ENCODE results near the gene ANKLE2. TPM values are rescaled to one million over a fixed set of nuclear protein-coding genes. Genes with fewer than 3 reads are reported as not detected.

Gene ANKLE2
- total and polyA plus RNA-seq, 2 of the 13 experiments (the other 11 are each of a cell fraction or from before 2014, with no cell fraction given), result 35.3 to 37.1 TPM

DNA sequence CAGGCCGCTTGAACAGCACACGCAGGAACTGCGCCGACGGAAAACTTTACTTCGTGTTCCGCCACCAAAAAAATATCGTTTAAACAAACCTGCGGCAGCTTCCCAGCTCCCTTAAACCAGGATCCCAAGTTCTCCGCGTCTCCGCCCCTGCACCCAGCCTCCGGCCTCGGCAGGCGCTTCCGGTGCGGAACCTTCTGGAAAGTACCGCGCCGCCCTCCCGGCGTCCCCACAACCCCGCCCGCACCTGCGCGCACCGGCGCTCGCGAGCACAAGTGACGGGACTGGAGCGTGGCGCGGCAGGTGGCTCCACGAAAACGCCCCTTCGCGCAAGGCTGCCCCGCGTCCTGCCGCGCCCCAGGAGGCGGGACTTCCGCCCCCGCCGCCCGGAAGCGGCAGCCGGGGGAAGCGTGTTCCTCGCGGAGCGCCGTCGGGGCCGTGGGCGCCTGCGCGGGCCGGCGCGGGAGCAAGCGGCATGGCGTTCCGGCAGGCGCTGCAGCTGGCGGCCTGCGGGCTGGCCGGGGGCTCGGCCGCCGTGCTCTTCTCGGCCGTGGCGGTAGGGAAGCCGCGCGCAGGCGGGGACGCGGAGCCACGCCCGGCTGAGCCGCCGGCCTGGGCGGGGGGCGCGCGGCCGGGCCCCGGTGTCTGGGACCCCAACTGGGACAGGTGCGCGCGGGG is 51.1 kb downstream of the ANKLE2 start, which contains the start of gene PGAM5 (continued):
- TF ChIP-seq, protein P1, sequence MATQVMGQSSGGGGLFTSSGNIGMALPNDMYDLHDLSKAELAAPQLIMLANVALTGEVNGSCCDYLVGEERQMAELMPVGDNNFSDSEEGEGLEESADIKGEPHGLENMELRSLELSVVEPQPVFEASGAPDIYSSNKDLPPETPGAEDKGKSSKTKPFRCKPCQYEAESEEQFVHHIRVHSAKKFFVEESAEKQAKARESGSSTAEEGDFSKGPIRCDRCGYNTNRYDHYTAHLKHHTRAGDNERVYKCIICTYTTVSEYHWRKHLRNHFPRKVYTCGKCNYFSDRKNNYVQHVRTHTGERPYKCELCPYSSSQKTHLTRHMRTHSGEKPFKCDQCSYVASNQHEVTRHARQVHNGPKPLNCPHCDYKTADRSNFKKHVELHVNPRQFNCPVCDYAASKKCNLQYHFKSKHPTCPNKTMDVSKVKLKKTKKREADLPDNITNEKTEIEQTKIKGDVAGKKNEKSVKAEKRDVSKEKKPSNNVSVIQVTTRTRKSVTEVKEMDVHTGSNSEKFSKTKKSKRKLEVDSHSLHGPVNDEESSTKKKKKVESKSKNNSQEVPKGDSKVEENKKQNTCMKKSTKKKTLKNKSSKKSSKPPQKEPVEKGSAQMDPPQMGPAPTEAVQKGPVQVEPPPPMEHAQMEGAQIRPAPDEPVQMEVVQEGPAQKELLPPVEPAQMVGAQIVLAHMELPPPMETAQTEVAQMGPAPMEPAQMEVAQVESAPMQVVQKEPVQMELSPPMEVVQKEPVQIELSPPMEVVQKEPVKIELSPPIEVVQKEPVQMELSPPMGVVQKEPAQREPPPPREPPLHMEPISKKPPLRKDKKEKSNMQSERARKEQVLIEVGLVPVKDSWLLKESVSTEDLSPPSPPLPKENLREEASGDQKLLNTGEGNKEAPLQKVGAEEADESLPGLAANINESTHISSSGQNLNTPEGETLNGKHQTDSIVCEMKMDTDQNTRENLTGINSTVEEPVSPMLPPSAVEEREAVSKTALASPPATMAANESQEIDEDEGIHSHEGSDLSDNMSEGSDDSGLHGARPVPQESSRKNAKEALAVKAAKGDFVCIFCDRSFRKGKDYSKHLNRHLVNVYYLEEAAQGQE (IDR thresholded peaks at IDR 0.05; ENCODE audit: borderline replicate concordance in 1 of 2, low read depth in 1 of 2, low read length in 2 of 2), result no peak
- TF ChIP-seq RFX1 (IDR thresholded peaks at IDR 0.05) (no peak), NRL (CRISPR knock-in tag; IDR thresholded peaks at IDR 0.05; ENCODE audit: borderline replicate concordance) (peak; percentile 95), YEATS2 (CRISPR knock-in tag; IDR thresholded peaks at IDR 0.05; ENCODE audit: borderline replicate concordance) (peak; percentile 89), FOXA1 (IDR thresholded peaks at IDR 0.05) (no peak), FOXA1 (CRISPR knock-in tag; IDR thresholded peaks at IDR 0.05) (peak; percentile 38; the same call in 1 of the 2 replicates), FOSL2 (CRISPR knock-in tag; IDR thresholded peaks at IDR 0.05) (peak; percentile 33; the same call in 1 of the 2 replicates), RBAK (CRISPR knock-in tag; IDR thresholded peaks at IDR 0.05) (no peak), HDAC2 (CRISPR knock-in tag; IDR thresholded peaks at IDR 0.05) (peak; percentile 91), CBFB (CRISPR knock-in tag; IDR thresholded peaks at IDR 0.05) (peak; percentile 70), EZH2 (conservative IDR thresholded peaks at IDR 0.05; ENCODE audit: low read depth, low read length) (no peak), HDAC1 (CRISPR knock-in tag; IDR thresholded peaks at IDR 0.05) (peak; percentile 95), PHF21A (CRISPR knock-in tag; IDR thresholded peaks at IDR 0.05) (0 out of 2 replicates have a peak, but pooled peaks have one; percentile 39), ZSCAN20 (CRISPR knock-in tag; IDR thresholded peaks at IDR 0.05; ENCODE audit: borderline replicate concordance) (peak; percentile 70; the same call in 1 of the 2 replicates), MLLT10 (CRISPR knock-in tag; IDR thresholded peaks at IDR 0.05) (no peak), ZNF260 (CRISPR knock-in tag; IDR thresholded peaks at IDR 0.05; ENCODE audit: borderline replicate concordance, low read depth) (no peak), FOXC1 (CRISPR knock-in tag; IDR thresholded peaks at IDR 0.05; ENCODE audit: borderline replicate concordance) (0 out of 2 replicates have a peak, but pooled peaks have one; percentile 31)
- TF ChIP-seq, protein P2, sequence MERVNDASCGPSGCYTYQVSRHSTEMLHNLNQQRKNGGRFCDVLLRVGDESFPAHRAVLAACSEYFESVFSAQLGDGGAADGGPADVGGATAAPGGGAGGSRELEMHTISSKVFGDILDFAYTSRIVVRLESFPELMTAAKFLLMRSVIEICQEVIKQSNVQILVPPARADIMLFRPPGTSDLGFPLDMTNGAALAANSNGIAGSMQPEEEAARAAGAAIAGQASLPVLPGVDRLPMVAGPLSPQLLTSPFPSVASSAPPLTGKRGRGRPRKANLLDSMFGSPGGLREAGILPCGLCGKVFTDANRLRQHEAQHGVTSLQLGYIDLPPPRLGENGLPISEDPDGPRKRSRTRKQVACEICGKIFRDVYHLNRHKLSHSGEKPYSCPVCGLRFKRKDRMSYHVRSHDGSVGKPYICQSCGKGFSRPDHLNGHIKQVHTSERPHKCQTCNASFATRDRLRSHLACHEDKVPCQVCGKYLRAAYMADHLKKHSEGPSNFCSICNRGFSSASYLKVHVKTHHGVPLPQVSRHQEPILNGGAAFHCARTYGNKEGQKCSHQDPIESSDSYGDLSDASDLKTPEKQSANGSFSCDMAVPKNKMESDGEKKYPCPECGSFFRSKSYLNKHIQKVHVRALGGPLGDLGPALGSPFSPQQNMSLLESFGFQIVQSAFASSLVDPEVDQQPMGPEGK (CRISPR knock-in tag; IDR thresholded peaks at IDR 0.05), result peak; percentile 60
- TF ChIP-seq, protein P3, sequence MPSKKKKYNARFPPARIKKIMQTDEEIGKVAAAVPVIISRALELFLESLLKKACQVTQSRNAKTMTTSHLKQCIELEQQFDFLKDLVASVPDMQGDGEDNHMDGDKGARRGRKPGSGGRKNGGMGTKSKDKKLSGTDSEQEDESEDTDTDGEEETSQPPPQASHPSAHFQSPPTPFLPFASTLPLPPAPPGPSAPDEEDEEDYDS (CRISPR knock-in tag; IDR thresholded peaks at IDR 0.05), result peak; percentile 32; the same call in 1 of the 2 replicates
- TF ChIP-seq, protein P4, sequence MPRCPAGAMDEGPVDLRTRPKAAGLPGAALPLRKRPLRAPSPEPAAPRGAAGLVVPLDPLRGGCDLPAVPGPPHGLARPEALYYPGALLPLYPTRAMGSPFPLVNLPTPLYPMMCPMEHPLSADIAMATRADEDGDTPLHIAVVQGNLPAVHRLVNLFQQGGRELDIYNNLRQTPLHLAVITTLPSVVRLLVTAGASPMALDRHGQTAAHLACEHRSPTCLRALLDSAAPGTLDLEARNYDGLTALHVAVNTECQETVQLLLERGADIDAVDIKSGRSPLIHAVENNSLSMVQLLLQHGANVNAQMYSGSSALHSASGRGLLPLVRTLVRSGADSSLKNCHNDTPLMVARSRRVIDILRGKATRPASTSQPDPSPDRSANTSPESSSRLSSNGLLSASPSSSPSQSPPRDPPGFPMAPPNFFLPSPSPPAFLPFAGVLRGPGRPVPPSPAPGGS (CRISPR knock-in tag; IDR thresholded peaks at IDR 0.05), result no peak; the same call in 1 of the 2 replicates
- TF ChIP-seq, protein P5, sequence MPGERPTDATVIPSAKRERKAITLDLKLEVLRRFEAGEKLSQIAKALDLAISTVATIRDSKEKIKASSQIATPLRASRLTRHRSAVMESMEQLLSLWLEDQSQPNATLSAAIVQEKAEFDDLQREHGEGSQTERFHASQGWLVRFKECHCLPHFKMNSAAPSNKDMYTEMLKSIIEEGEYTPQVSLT (CRISPR knock-in tag; IDR thresholded peaks at IDR 0.05; ENCODE audit: borderline replicate concordance, low read depth), result no peak; the same call in 1 of the 2 replicates
- TF ChIP-seq, protein P6, sequence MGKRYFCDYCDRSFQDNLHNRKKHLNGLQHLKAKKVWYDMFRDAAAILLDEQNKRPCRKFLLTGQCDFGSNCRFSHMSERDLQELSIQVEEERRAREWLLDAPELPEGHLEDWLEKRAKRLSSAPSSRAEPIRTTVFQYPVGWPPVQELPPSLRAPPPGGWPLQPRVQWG (CRISPR knock-in tag; IDR thresholded peaks at IDR 0.05; ENCODE audit: borderline replicate concordance, low read depth), result no peak
